GM21723 (cell line): ENCODE data around the gene TMEM250.
"Not testable (repeated sequence)": the region's sequence is repeated elsewhere in the genome, so short reads cannot be mapped to it uniquely, and the experiment has no call there.

Experiments
- ATAC-seq: cut with Tn5 transposase; IDR thresholded peaks from one replicate; pipeline ENCODE4 v1.9.1; 2021; ENCODE audit warnings: mild to moderate bottlenecking, moderate library complexity; ENCODE audit not compliant: unreplicated experiment

Gene TMEM250

DNA sequence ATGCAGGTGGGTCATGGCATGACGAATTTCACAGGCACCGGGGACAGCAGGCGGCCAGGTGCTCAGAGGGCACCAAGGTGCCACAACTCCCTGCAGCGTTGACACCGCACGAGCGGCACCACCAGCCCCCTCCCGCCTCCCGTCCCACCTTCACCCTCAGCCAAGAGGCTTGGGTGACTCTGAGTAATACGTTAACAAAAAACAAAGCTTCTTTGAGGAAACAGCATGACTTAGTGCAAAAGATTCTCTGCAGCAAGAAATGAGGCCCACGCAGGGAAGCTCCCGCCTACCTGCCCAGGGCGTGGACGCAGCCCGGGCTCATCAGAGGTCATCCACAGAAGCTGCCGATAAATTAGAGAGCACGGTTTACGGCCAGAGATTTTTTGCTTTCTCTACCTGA, 4.1 kb downstream of the TMEM250 start:
- ATAC-seq: no peak

DNA sequence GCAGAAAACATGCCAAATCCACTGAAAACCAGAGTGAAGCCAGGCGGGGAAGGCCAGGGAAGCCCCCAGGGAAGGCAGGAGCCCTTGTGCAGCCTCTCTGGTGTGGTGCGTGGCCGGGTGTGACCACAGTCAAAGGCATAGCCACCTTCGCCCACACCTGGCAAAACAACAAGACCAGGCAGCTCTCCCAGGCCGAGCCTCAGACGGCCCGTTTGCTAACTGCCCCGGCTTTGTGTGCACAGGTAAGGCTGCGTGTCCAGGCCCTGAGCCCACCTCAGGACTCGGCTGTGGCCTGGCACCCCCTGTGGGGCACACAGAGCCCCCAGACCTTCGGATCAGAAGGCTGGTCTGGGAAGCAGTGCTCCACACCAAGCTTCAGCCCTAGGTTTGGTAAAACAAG, 6.1 kb downstream of the TMEM250 start:
- no peak for ATAC-seq

DNA sequence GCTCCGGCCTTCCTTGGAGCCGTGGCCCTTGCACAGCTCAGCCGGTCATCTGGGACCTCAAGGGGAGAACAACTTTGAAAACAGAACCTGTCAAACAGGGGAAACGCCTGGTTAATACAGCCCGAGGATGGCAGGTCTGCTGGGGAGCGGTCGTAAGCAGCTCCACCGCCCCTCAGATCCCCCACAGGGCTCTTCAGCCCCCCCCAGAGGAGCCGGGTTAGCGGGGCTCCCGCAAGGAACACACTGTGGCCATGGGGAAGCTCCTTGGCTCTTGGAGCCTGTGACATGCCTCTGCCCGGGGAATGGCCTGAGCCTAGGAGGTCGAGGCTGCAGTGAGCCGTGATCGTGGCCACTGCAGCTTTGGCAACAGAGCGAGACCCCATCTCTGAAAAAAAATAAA, 6.8 kb downstream of the TMEM250 start:
- no peak for ATAC-seq

DNA sequence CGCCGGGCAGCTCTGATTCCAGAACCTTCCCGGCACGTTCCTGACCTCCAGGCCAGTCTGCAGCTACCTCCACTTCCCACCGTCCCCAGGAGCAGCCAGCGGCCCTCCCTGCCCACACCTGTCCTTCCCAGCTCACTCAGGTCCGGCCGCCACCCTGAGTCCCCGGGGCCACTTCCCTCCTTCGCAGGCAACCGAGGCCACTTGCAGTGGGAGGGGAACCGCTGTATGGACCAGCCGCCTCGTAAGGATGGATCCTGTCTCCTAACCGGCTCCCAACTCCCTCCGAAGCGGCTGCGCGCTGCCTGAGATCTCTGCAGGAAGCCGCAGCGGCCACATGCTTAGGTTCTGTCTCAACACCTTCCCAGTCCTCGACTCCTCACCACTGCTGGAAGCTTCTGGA, 7.5 kb downstream of the TMEM250 start:
- ATAC-seq: no peak

DNA sequence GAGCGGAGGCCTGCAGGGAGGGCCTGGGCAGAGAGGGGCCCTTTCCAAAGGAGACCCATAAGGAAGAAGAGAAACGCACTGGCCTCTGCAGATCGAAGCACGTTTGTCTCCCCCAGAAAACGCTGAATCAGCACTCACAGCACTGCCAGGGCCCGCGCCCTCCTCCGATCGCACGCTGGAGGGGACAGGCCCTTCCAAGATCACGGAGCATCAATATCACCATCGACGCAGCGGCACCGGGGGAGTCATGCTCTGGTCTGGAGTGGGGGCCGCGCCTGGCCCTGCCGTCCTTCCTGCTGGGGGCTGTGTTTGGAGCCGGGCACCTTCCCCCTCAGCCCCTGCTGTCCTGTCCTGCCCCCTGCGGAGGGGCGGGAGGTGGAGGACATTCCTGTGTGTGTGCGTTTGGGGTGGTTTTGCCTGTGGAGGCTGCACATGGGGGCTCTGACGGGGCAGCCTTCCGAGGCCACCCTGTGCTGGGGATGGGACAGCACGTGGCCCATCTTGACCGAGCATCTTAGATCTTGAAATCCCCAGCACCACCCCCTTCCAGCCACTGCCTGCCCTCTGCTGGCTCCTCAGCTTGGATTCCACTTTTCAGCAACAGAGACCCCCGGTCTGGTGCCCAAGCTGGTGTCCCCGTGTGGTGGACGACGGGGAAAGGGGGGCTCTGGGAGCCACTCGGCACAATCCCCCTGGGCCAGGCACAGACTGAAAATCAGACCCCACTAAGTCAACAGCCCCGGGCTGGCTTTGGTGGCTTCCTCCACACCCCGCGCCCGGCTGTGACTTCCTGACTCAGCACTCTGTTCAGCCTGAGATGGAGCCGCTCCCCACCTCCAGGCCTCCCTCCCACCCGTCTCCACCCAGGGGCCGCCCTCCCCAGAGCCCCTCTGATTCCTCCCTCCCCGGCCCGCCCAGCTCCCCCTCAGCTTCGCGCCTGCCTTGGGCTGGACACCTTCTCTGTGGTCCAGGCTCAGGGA, 8.3 kb downstream of the TMEM250 start:
- no peak for ATAC-seq

DNA sequence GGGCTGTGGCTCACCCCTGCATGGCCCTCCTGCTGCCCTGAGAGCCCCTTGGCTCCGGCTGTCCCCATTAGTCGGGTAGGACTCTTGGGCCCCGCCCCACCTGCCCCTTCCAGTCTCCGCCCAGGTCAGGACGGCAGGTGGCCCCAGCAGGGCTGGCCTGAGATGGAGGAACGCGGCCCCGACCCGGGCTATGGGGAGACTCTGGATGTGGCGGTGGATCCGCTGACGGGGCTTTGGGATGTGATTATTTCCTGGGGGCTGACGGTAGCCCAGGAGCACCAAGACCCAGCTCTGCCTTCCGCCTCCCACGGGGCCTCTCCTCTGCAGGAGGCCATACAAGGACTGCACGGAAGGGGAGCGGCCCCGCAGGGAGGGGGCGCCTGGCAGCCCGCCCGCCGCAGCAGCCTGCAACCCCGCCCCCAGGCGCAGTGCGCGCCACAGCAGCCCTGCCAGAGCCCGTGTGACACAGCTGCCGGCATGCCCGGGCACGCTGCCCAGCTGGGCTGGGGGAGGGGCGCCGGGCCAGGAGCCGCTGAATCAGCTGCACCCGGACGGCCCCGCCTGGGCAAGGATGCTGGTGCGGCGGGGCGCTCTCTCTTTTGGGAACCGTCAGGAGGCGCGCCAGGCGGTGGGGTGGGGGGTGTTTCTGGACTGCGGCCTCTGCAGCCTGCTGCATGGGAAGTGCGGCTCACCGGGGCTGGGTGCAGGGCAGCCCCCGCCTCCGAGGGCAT, 9.2 kb downstream of the TMEM250 start:
- ATAC-seq: peak; percentile 77

DNA sequence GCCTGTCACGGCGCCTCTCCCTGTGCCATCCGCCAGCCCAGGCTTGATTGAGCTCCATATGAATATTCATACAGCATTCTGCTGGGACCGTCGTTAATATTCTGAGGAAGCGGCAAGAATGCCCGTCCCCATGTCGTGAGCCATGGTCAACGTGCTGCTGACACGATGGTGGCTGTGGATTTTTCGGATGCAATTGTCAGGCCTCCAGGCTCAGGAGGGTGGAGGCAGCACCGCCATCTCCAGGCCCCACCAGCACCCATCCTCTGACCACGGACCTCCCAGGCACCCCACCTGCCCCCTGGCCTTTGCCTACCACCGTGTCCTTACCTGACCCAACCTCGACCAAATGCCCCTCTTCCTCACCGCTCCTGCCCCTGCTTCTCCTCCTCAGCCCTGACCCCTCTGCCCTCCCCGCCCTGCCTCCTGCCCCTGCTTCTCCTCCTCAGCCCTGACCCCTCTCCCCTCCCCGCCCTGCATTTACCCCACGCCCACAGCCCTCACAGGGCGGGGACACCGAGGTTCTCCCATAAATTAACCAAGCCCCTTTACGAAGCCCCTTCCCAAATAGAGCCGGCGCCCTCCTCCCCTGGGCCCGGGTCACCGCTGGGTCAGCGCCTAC, 9.9 kb downstream of the TMEM250 start:
- no peak for ATAC-seq

DNA sequence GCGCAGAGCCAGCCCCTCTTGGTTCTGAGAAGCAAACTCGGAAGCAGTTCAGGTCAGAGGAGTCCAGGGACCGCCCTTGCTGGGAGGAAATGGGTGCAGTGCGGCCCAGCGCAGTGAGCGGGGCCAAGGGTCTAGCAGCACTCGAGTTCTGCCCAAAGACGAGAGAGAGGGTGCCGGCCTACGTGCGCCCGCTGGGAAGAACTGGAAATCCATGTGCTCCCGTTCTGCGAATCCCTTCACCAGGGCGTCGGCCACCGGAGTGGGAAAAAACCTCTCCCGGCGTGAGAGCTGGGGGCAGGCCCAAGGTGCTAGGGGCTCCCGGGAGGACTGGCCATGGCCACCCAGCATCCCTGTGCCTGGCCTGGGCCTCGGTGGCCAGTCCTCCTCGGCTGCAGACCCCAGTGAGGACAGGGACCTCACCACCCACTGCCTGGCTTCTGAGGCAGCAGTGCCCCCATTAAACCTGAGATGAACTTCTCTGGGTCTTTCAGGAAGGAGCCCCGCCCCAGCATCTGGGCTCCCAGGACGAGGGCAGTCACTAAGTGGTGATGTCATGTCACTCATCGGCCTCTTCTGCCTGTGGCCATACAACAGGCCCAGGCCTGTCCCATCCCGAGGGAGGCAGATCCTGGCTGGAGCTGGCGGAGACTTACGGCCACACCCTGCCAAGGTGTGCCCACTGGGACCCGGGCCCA, 10.6 kb downstream of the TMEM250 start:
- ATAC-seq: no peak

DNA sequence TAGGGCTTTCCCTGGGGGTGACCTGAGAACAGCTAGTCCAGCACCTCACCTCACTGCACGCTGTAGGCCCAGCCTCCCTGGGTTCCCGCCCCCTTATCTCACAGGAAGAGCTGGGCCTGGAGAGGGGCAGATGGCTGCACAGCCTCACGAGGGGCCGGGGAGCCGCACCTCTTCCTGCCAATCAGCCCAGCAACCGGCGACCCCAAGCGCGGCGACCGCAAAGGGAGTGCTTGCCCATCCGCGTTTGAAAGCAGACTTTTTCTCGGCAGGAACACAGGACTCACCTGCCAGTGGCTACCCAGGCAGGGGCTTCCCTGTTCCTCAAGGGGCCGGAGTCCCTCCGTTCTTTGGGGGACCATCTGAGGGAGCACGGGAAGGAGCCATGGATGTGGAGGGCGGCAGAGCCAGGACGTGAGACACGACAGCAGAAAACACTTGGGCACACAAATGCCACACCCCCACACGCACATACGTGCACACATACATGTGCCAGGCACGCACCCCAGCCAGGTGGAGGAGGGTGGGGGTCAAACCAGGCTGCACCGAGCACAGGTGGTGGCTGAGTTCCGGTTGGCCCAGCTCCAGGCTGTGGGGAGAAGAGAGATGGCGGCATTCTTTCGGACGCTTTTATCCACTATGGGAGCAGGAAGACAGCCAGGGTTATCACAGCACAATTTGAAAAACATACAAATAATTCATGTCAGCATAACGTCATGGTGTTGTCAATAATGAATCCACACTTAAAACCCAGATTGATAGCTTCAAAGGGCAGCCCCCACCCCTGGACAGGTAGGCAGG, 11.3 kb downstream of the TMEM250 start:
- no peak for ATAC-seq

DNA sequence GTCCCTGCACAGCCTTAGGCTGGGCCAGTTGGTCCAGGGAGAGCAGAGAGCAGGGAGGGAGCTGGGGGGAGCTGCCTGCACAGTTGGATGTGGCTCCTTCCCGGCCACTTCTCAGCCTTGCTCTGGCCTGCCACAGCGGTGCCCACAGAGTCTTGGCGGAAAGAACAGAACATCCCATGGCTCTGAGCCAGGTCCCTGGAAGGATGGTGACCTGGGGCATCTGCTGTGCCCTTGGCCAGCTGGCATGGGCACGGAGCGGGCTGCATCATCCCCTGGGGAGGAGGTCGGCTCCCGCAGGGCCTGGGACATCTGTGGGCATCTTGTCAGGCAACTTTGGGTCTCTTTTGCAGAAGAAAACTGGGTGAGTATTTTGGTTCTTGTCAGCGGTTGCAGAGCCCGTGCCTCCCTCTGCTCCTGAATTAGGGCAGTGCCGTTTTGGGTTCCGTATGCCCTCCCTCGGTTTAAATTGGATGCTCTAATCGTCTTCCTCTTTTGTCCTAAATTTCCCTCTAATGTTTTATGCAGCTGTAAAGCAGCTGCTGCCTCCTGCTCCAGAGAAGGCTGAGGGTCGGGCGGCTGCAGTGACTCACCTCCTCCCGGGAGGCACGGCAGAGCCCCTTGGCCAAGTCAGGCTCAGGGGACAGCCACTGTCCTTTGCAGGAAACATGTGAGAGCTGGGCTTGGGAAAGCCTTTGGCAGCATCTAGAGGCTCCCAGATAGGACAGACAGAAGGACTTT, 13.1 kb downstream of the TMEM250 start:
- no peak for ATAC-seq

DNA sequence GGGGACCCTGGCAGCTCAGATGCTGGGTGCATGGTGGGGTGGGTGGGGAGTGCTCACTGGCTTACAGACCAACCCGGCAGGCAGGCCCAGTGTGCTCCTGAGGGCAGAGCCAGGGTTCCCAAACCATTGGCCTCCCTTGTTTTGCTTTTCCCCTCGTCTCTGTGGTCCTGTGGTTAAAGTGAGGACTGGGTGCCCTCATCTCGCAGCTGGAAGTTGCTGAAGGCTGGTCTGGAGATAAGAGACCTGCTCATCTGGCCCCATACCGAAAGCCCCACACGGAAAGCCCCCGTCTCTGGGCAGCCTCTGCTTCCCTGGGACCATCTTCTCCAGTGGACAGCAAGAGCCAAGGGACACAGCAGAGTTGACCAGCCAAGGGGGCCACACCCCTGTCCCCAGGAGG, 13.8 kb downstream of the TMEM250 start:
- ATAC-seq: no peak

DNA sequence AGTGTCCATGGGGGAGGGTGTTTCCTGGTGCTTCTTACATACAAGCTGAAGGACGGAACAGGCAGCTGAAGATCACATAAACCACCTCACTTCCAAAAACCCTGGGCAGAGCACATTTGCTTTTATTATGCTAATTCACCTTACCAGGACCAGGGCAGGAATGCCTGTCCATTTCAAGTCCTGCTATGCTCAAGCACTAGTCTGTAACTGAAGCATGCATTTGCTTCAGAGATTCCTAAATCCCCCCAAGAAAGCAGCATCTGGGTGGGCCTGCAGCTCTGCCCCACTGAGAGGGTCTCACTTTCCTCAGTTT, 14.2 kb downstream of the TMEM250 start:
- no peak for ATAC-seq

DNA sequence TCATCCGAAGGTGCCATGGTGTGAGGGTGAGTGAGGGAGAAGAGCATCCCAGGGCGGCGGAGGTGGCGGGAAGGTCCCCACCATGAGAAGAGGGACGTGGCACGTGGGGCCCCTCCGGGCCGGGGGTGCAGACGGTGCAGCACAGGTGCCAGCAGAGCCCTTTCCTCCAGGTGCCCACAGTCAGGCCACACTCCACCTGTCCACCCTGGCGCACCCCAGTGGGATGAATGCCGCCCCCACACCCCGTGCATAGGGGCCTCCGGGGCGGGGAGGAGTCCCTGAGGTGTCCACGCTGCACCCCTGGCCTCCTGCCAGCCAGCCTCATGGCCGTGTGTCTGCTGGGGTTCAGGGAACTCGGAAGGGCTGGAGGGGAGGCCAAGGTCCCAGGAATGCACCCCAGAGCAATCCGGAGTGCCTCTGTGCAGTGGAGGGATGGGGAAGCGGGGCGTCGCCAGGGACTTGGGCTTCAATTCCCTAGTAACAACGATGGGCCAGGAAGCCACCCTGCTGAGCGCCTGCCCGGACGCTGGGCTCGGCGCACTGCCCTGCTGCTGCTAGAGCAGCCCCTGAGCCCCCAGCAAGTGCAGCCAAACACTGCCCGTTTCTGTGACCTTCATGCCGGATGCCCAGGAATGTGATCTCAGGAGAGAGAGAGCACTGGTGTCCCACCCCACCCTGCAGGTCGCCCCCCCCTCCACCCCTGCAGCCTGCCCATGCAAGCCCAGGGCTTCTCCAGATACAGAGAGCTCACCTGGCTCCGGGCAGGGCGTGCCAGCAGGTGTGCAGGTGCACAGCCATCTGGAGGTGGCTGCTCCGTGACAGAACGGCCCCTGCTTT, 14.8 kb downstream of the TMEM250 start:
- ATAC-seq: no peak

DNA sequence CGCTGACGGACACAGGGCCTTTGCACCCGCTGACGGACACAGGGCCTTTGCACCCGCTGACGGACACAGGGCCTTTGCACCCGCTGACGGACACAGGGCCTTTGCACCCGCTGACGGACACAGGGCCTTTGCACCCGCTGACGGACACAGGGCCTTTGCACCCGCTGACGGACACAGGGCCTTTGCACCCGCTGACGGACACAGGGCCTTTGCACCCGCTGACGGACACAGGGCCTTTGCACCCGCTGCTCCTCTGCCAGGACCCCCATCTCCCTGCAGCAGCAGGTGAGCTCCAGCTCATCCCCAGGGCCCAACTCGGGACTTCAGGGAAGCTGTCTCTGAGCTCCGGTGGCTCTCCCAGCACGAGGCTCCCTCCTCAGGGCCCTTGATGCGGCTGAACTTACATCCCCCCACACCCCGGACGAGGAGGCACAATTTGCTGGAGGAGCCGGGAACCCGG, 17.0 kb downstream of the TMEM250 start:
- not testable (repeated sequence) for ATAC-seq

DNA sequence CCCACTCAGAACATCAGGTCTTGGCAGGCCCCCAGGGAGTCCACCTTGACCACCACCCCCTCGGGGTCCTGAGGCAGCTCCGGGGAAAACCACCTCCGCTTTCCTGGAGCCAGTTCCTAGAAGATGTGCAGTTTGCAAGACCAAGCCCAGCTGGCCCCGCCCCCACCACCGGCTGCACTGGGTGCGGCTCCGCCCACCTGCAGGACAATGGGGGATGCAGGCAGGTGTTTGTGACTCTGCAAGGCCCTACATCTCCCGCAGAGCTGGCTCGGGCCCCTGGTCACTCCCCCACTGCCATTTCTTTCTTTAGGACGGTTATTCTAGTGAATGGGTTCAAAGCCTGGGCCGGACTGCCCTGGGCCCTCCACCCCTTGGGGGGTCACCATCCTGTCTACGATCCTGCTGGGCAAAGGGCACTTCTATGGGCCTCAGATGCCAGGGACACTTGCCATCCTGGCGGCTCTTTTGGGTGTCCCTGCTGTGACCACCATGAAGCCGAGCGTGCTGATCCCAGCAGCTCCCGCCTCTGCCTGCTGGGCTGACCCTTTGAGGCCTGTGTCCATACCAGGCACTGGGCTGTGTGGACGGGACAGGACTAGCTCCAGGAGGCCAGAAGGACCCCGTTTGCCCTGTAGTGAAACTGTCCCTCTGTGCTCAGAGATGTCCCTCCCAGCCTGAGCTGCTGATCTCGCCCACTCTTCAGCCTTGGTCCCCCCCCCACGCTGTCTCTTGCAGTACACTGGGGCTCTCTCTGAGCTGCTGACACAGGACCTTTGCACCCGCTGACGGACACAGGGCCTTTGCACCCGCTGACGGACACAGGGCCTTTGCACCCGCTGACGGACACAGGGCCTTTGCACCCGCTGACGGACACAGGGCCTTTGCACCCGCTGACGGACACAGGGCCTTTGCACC, 17.7 kb downstream of the TMEM250 start:
- no peak for ATAC-seq

DNA sequence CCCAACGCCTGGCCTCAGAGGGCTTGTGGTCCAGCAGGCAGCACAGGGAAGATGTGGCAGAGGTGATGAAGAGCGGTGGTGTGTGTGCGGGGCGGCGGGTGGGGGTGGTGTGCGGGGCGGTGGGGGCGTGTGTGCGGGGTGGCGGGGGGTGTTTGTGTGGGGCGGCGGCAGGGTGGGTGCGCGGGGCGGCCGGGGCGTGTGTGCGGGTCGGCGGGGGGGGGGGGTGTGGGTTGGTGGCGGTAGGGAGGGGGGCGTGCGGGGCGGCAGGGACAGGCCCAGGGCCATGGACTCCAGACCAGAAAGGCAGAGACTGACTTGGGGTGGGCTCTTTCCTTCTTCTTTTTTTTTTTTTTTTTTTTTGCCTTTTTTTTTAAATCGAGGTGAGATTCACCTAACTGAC, 19.1 kb downstream of the TMEM250 start:
- no peak for ATAC-seq

DNA sequence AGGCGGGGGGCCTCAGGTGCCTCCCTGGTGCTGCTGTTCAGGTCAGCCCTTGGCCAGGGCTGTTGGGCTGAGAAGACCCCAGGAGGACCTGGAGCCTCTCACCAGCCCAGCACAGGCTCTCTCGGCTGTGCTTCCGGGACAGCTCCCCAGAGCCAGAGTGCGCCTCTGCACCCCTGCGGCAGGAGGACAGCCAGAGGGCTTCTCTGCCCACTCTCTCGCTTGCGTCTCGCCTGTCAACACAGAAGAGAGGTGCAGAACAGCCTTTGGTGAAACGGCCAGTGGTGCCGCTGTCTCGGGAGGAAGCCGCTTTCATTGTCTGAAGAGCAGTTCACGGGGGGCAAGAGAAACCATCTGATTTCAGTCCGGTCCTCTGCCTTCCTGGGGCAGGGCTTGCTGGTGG, 19.8 kb downstream of the TMEM250 start:
- no peak for ATAC-seq

DNA sequence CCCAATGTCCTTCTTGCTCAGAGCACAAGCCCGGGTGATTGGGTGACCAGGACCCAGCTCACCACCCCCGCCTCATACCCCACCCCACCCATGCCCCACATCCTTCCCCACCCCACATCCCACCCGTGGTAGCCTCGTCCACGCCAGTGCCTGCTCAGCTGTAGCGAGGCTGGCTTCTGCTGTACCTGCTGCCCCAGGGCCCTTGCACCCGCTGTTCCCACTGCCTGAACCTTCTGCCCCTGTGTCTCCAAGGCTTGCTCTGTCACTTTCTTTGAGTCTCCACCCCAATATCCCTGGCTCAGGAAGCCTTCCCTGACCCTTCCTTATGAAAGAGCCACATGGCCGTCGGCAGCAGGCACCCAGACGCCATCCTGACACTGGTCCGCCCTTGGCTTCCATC, 20.5 kb downstream of the TMEM250 start:
- no peak for ATAC-seq
